DND-41 (cell line): ENCODE results near the gene USF3.

Experiments
- ATAC-seq: fragments of 200-7000 bp; cut with Tn5 transposase; 3 replicates; pipeline ENCODE4 v1.9.1; 2021; ENCODE audit warnings: low read depth; ENCODE audit not compliant: insufficient read depth
- DNase-seq: peaks from one replicate; pipeline ENCODE4 v3.0.0-alpha.2; 2020
- H2AFZ ChIP-seq: 2 replicates; pipeline ENCODE4 v1.6.0; 2012; ENCODE audit warnings: low read depth, low read length
- H3K27ac ChIP-seq: 2 replicates; pipeline ENCODE4 v1.5.1; 2012; ENCODE audit warnings: low read length, inconsistent platforms
- H3K27me3 ChIP-seq: fragments of 200-600 bp; sonication (generic); 2 replicates; pipeline ENCODE4 v1.6.0; 2012; ENCODE audit warnings: low read length, mild to moderate bottlenecking, inconsistent platforms; ENCODE audit not compliant: insufficient read depth, poor library complexity
- H3K36me3 ChIP-seq: 2 replicates; pipeline ENCODE4 v1.5.1; 2012; ENCODE audit warnings: low read length, inconsistent platforms; ENCODE audit not compliant: insufficient read depth
- H3K4me1 ChIP-seq: 2 replicates; pipeline ENCODE4 v1.5.1; 2012; ENCODE audit warnings: mild to moderate bottlenecking, low read length; ENCODE audit not compliant: insufficient read depth
- H3K4me2 ChIP-seq: 2 replicates; pipeline ENCODE4 v1.6.0; 2012; ENCODE audit warnings: mild to moderate bottlenecking, moderate library complexity, low read length, inconsistent platforms; ENCODE audit not compliant: insufficient read depth
- H3K4me3 ChIP-seq, 2 experiments: fragments of 200-600 bp in 1 of 2; shearing (Covaris generic) in 1 of 2; 2 replicates each; pipeline ENCODE4 v1.5.1; 2012 to 2016; ENCODE audit warnings: inconsistent platforms in 2 of 2, low read length in 2 of 2, mild to moderate bottlenecking in 2 of 2, low read depth in 1 of 2, moderate library complexity in 1 of 2
- H3K79me2 ChIP-seq: 2 replicates; pipeline ENCODE4 v1.6.0; 2012; ENCODE audit warnings: low read length, inconsistent platforms; ENCODE audit not compliant: insufficient read depth
- H3K9ac ChIP-seq: 2 replicates; pipeline ENCODE4 v1.6.0; 2012; ENCODE audit warnings: low read depth, mild to moderate bottlenecking, inconsistent platforms, low read length, moderate library complexity
- H3K9me3 ChIP-seq: 2 replicates; pipeline ENCODE4 v1.5.1; 2012; ENCODE audit warnings: low read length, moderate library complexity, mild to moderate bottlenecking, inconsistent platforms; ENCODE audit not compliant: insufficient read depth, severe bottlenecking
- H4K20me1 ChIP-seq: 2 replicates; pipeline ENCODE4 v1.6.0; 2012; ENCODE audit warnings: low read length; ENCODE audit not compliant: insufficient read depth
- CTCF ChIP-seq: IDR thresholded peaks from 2 replicates; pipeline ENCODE4 v1.5.1; 2012; ENCODE audit warnings: borderline replicate concordance, low read length, moderate library complexity, mild to moderate bottlenecking; ENCODE audit not compliant: poor library complexity, severe bottlenecking; ENCODE audit errors: extremely low read depth
- EZH2 ChIP-seq: IDR thresholded peaks from 3 replicates; pipeline ENCODE4 v1.6.1; 2012; ENCODE audit warnings: borderline replicate concordance, low read depth, mild to moderate bottlenecking, moderate library complexity, low read length, inconsistent platforms; ENCODE audit not compliant: severe bottlenecking

The USF3 gene

GRCh38 chr3:113673593-113673992 lies 22.8 kb downstream of the USF3 start:
- TF ChIP-seq CTCF = no peak
- no peak for TF ChIP-seq EZH2
- no peaks in the 10 kb centered on the region for H3K27me3 ChIP-seq
- no peak overlapping the region for H3K9ac ChIP-seq
- H3K9me3 ChIP-seq = no peaks in the 10 kb centered on the region
- H3K4me3 ChIP-seq = no peak overlapping the region
- H3K36me3 ChIP-seq = peaks cover 17% of the 10 kb centered on the region; the same call in 1 of the 2 replicates
- ATAC-seq = no peak
- no peaks in the 10 kb centered on the region for H3K4me1 ChIP-seq
- no peak overlapping the region for H3K4me2 ChIP-seq
- H3K79me2 ChIP-seq = no peaks in the 10 kb centered on the region
- H2AFZ ChIP-seq = no peak overlapping the region
- DNase-seq = no peak
- no peak overlapping the region for H3K27ac ChIP-seq
- no peaks in the 10 kb centered on the region for H4K20me1 ChIP-seq

- Histone ChIP-seq H3K9ac (no peak overlapping the region), H3K4me1 (peaks cover 16% of the 10 kb centered on the region), H3K27ac (0 out of 2 replicates have a peak overlapping the region, but pooled peaks have one; percentile 40), H2AFZ (no peak overlapping the region), H3K79me2 (no peaks in the 10 kb centered on the region), H3K4me3 (no peak overlapping the region), H4K20me1 (no peaks in the 10 kb centered on the region), H3K9me3 (no peaks in the 10 kb centered on the region), H3K36me3 (peaks cover 8% of the 10 kb centered on the region; the same call in 1 of the 2 replicates), H3K4me2 (no peak overlapping the region), H3K27me3 (no peaks in the 10 kb centered on the region)
- TF ChIP-seq EZH2 = no peak
- TF ChIP-seq CTCF = no peak
- DNase-seq (peak; percentile 20), ATAC-seq (peak; percentile 62; the same call in 2 of the 3 replicates)
Observed at GRCh38 chr3:113668015-113668414, 28.4 kb downstream of the USF3 start.

- Histone ChIP-seq H2AFZ (no peak overlapping the region), H3K27ac (no peak overlapping the region), H3K27me3 (no peaks in the 10 kb centered on the region), H3K79me2 (no peaks in the 10 kb centered on the region), H3K9ac (no peak overlapping the region), H3K4me2 (no peak overlapping the region), H3K4me1 (peaks cover 16% of the 10 kb centered on the region), H3K9me3 (no peaks in the 10 kb centered on the region), H4K20me1 (no peaks in the 10 kb centered on the region), H3K4me3 (no peak overlapping the region), H3K36me3 (peaks cover 28% of the 10 kb centered on the region)
- no peak for ATAC-seq
- no peak for TF ChIP-seq EZH2
- no peak for TF ChIP-seq CTCF
- no peak for DNase-seq
Observed at GRCh38 chr3:113664523-113665094, 31.8 kb downstream of the USF3 start.
